GM12872 (cell line): ENCODE results near the gene STOM.

Source experiments
- TF ChIP-seq, protein P1 (sequence below): IDR thresholded peaks from 3 replicates; pipeline ENCODE4 v1.5.1; 2011; ENCODE audit warnings: low read depth, mild to moderate bottlenecking, low read length, moderate library complexity; ENCODE audit not compliant: insufficient read depth

Gene STOM

GRCh38 chr9:121295662-121296191 lies 74.3 kb downstream of the STOM start:
- TF ChIP-seq, protein P1, sequence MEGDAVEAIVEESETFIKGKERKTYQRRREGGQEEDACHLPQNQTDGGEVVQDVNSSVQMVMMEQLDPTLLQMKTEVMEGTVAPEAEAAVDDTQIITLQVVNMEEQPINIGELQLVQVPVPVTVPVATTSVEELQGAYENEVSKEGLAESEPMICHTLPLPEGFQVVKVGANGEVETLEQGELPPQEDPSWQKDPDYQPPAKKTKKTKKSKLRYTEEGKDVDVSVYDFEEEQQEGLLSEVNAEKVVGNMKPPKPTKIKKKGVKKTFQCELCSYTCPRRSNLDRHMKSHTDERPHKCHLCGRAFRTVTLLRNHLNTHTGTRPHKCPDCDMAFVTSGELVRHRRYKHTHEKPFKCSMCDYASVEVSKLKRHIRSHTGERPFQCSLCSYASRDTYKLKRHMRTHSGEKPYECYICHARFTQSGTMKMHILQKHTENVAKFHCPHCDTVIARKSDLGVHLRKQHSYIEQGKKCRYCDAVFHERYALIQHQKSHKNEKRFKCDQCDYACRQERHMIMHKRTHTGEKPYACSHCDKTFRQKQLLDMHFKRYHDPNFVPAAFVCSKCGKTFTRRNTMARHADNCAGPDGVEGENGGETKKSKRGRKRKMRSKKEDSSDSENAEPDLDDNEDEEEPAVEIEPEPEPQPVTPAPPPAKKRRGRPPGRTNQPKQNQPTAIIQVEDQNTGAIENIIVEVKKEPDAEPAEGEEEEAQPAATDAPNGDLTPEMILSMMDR, result no peak

DNA sequence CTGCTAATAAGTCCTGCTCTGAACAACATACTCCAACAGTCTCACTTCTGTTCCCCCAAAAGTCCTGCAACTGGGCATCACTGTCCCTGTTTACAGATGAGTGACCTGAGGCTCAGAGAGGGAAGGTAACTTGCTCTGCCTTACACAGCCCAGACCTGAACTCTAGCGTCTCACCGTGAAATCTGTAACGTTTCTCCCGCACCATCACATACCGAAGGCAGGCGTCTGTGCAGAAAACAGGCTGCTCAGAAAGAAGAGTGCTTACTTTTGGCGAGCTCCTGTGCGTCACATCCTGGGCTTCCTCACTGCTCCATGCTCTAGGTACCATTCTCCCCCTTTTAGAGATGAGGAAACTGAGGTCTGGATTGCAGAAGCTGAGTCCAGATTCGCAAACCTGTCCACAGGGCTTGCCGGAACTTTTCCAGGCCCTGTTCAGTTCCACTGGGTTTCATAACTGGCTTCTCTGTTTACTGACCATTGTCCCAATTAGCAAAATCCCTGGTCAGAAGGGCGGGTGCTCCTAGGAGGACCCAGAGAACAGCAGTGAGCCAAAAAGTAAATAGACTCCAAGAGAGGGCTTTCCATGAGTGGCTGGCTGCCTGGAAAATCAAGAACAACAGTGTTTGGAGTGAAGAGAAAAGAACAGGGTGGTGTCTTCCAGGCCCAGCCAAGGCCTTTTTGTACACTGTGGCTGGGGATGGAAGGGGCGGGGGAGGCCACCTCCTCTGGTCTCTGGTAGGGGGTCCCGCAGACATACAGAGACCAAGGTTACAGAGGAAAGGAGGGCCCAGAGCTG lies 75.0 kb downstream of the STOM start:
- TF ChIP-seq, protein P1, result no peak

- TF ChIP-seq, protein P1, result no peak
Observed at GRCh38 chr9:121294151-121294743, 75.8 kb downstream of the STOM start.

DNA sequence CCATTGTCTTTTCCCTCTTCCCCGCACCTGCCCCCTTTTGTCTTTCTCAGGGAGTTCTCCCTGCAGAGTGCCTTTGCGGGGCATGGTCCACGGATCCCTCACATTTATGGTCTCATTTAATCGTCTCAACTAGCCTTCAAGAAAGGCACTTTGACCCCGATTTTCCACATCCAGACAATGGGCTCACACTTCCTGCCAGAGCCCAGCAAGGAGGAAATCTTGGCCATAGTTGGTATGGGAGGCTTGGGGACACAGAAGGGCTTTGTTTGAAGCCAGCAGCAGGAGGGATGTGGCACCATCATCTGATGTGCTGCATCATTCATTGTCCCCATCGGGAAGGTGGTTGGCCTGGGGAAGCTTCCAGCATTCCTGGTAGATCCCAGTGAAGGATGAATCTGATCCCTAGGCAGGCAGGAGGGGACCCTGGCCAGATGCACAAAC lies 77.2 kb downstream of the STOM start:
- TF ChIP-seq, protein P1, result no peak

DNA sequence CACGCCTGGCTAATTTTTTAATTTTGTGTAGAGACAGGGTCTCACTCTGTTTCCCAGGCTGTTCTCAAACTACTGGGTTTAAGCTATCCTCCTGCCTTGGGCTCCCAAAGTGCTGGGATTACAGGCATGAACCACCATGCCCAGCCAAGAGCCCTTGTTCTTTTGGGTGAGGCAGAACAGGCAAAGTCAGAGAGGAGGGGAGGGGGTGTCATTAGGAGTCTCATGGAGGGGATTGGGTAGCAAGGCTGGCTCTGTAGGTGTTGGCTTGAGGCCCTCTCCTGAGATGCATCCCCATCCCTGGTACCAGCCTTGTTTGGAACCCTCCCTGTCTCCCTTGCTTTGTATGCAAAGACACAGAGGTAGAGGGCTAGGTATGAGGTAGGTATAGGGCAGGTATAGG lies 78.0 kb downstream of the STOM start:
- TF ChIP-seq, protein P1, result no peak

DNA sequence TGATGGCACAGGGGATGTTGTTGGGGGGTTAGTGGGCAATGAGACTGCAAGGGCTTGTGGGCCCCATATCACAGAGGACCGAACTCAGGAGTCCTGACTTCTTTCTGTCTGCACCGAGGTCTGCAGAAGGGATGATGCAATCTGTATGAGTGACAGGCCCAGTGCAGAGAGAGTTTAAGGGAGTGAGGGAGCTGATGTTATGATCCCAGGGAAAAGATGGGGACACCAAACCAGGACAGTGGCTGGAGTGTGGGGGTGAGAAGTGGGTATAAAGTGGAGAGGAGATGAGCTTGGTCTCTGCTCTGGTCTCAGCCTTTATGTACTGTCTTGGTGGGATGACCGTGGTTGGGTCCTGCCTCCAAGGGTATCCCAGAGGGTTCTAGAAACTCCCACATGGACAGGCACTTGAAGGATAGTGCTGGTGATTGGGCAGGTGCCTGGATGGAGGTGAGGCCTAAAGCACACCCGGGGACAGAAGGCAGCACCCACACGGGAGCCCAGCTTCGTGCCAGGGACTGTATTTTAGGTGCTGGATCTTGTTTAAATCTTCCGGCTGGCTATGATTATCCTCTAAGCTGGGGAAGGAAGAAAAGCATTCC lies 80.2 kb downstream of the STOM start:
- TF ChIP-seq, protein P1, result no peak
